B cell (primary cell): ENCODE data around the gene IGFN1.

Experiments used
- CTCF ChIP-seq: fragments of 200-600 bp; IDR thresholded peaks from one replicate; pipeline ENCODE4 v1.8.0; 2022; ENCODE audit warnings: antibody characterized with exemption, mild to moderate bottlenecking
- EZH2 ChIP-seq: IDR thresholded peaks from 2 replicates; pipeline ENCODE4 v1.6.1; 2012; ENCODE audit warnings: borderline replicate concordance, low read depth, mild to moderate bottlenecking, moderate library complexity, low read length; ENCODE audit not compliant: insufficient read depth, poor library complexity, severe bottlenecking

GRCh38 chr1:201178718-201179117 lies 11.9 kb upstream of the IGFN1 start:
- no peak for TF ChIP-seq CTCF
- TF ChIP-seq EZH2 = no peak
